ENCODE measurements around the gene GMDS. TPM values are rescaled to one million over a fixed set of nuclear protein-coding genes. Genes with fewer than 3 reads are reported as not detected.

Gene GMDS
- total and polyA plus RNA-seq, 2 of the 4 experiments (the other 2 are of a cell fraction), result 7.3 to 21.9 TPM

DNA sequence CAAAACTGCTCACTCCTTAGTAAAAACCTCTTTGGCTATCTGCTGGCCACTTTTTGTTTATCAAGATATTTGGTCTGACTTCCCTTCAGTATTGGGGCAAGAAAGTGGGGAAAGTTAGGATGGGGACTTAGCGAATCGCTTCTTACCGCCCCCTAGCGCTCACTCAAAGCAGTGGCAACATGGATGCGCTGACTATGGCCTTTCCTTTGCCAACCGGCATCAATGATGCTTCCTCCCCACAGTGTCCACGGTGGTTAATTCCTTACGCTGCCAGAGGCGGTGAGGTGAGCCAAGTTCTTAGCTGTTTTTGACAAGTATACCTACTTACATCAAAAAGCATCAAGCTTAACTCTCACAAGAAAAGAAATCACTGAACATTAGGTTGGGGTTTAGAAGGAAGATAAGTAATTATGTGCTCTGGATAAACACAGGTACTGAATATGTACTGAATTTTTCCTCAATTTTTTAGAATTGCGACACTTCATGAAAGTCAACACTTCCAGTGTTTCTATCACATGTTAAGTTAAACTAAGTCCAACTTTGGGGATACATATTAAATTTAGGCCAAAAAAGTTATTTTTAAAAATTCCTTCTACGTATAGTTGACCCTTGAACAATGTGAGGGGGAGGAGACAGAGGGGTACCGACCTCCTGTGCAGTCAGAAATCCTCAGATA, 86.7 kb downstream of the GMDS start:
- H3K9ac ChIP-seq (ENCODE audit: low read depth, low read length), result no peak overlapping the region
- peak overlapping the region in 1 of 2 experiments; percentile 28; a peak in 1 of 4 replicates for H4K8ac ChIP-seq (ENCODE audit: low read depth in 2 of 2, low read length in 2 of 2)
- peak overlapping the region; percentile 67; the same call in 1 of the 2 replicates for H2BK20ac ChIP-seq (ENCODE audit: low read depth, low read length)
- H4K5ac ChIP-seq (ENCODE audit: low read depth, low read length), result peak overlapping the region; percentile 97
- H3K9me1 ChIP-seq (ENCODE audit: insufficient read depth, low read length), result peaks cover 5% of the 10 kb centered on the region; the same call in 1 of the 2 replicates
- H2BK15ac ChIP-seq (ENCODE audit: low read depth, low read length), result peak overlapping the region; percentile 51; the same call in 2 of the 3 replicates
- H2AFZ ChIP-seq (replicated peaks; ENCODE audit: low read length, poor library complexity), result no peak overlapping the region
- TF ChIP-seq MAZ (IDR thresholded peaks at IDR 0.05; ENCODE audit: borderline replicate concordance, low read depth, low read length) (no peak), CEBPB (IDR thresholded peaks at IDR 0.05; ENCODE audit: low read depth, low read length) (peak; percentile 67), ELK1 (IDR thresholded peaks at IDR 0.05; ENCODE audit: borderline replicate concordance, low read depth, low read length) (no peak), CTCF (conservative IDR thresholded peaks at IDR 0.05; ENCODE audit: low read depth, low read length) (peak; percentile 23; the same call in 1 of the 2 replicates)
- BruUV-seq (replicated peaks), result no TSS peak
- peak overlapping the region; percentile 67; the same call in 1 of the 2 replicates for H2AK5ac ChIP-seq (ENCODE audit: low read depth, low read length)
- in situ Hi-C loops (cut with MboI; ENCODE audit: low sequenced_read_pairs), result no loop called here
- ATAC-seq (ENCODE audit: low read depth) (no peak), DNase-seq (peak; percentile 12)
- H2BK5ac ChIP-seq (ENCODE audit: low read depth, low read length, poor library complexity, severe bottlenecking), result peak overlapping the region; percentile 53
- peaks cover 10 to 17% of the 10 kb centered on the region in 2 experiments for H3K79me1 ChIP-seq (ENCODE audit: low read depth in 1 of 2, low read length in 2 of 2)
- dilution Hi-C loops (cut with HindIII; ENCODE audit: low sequenced_read_pairs, unreplicated experiment), result no loop called here
- H3K4ac ChIP-seq (ENCODE audit: low read depth, low read length), result peak overlapping the region; percentile 64
- peak overlapping the region; percentile 71 for H3K14ac ChIP-seq (replicated peaks; ENCODE audit: low read depth, low read length)
- H4K91ac ChIP-seq (ENCODE audit: insufficient read depth, low read depth, low read length), result peak overlapping the region; percentile 30; the same call in 1 of the 2 replicates
- H3K27me3 ChIP-seq (ENCODE audit: control insufficient read depth, insufficient read depth, low read length), result no peaks in the 10 kb centered on the region
- 70% methylated on average over 6 of the region's 12 CpGs; no CpG with 5 or more reads in 1 of the 2 experiments for WGBS, 2 experiments (ENCODE audit: extremely low coverage in 2 of 2, insufficient read length in 1 of 2)
- no peaks in the 10 kb centered on the region for H4K20me1 ChIP-seq (ENCODE audit: insufficient read depth, low read length)
- peaks cover 12% of the 10 kb centered on the region for H3K4me1 ChIP-seq (ENCODE audit: control insufficient read depth, insufficient read depth, low read length)
- no peak overlapping the region for H3K23ac ChIP-seq (ENCODE audit: low read depth, low read length)
- no peaks in the 10 kb centered on the region for H3K9me3 ChIP-seq (ENCODE audit: control insufficient read depth, insufficient read depth, low read length)
- peak overlapping the region; percentile 47 for H2BK120ac ChIP-seq (ENCODE audit: low read depth, low read length)
- ChIA-PET CTCF (no interaction called here), POLR2A (ENCODE audit: unreplicated experiment) (no interaction called here)
- H3K4me2 ChIP-seq (ENCODE audit: low read depth, low read length), result 0 out of 2 replicates have a peak overlapping the region, but pooled peaks have one; percentile 16
- H3K56ac ChIP-seq (ENCODE audit: extremely low read depth, insufficient read depth, low read length), result no peak overlapping the region
- no peak overlapping the region for H3K4me3 ChIP-seq (ENCODE audit: insufficient read depth, low read depth, low read length)
- H3K27ac ChIP-seq (ENCODE audit: insufficient read depth, low read length), result peak overlapping the region; percentile 84; the same call in 1 of the 2 replicates
- peak overlapping the region; percentile 92 for H3K18ac ChIP-seq (ENCODE audit: low read depth, low read length)
- no peaks in the 10 kb centered on the region for H3K36me3 ChIP-seq (ENCODE audit: control insufficient read depth, insufficient read depth, low read length)
- H2AK9ac ChIP-seq (replicated peaks; ENCODE audit: low read depth, low read length, poor library complexity), result no peak overlapping the region
- intact Hi-C loops (cut with micrococcal nuclease), result no loop called here
